Neural progenitor cell (in vitro differentiated cells): Measurements from ENCODE around the gene STAT5B. TPM values are rescaled to one million over a fixed set of nuclear protein-coding genes. Genes with fewer than 3 reads are reported as not detected.

Experiments
- DNase-seq: peaks from one replicate; pipeline ENCODE4 v3.0.0-alpha.2; 2016; ENCODE audit warnings: low spot score
- H2AFZ ChIP-seq: fragments of 200-600 bp; sonication (generic); replicated peaks from 2 replicates; pipeline ENCODE4 v1.6.1; 2016; ENCODE audit warnings: antibody characterized with exemption
- H3F3A ChIP-seq: fragments of 200-600 bp; sonication (generic); 2 replicates; pipeline ENCODE4 v1.6.1; 2016; ENCODE audit warnings: antibody characterized with exemption, low read depth
- H3K27ac ChIP-seq: fragments of 200-600 bp; sonication (generic); 2 replicates; pipeline ENCODE4 v1.5.1; 2016; ENCODE audit warnings: mild to moderate bottlenecking
- H3K27me3 ChIP-seq: fragments of 200-600 bp; sonication (generic); 2 replicates; pipeline ENCODE4 v1.6.1; 2016; ENCODE audit warnings: mild to moderate bottlenecking, moderate library complexity
- H3K36me3 ChIP-seq: fragments of 200-600 bp; sonication (generic); 2 replicates; pipeline ENCODE4 v1.5.1; 2016
- H3K4me1 ChIP-seq: fragments of 200-600 bp; sonication (generic); 2 replicates; pipeline ENCODE4 v1.6.1; 2016; ENCODE audit warnings: mixed run types
- H3K4me2 ChIP-seq: fragments of 200-600 bp; sonication (generic); 2 replicates; pipeline ENCODE4 v1.6.1; 2016
- H3K4me3 ChIP-seq: fragments of 200-600 bp; sonication (generic); 2 replicates; pipeline ENCODE4 v1.5.1; 2016
- H3K79me2 ChIP-seq: fragments of 200-600 bp; sonication (generic); 2 replicates; pipeline ENCODE4 v1.6.1; 2016; ENCODE audit warnings: low read depth
- H3K9ac ChIP-seq: fragments of 200-600 bp; sonication (generic); 2 replicates; pipeline ENCODE4 v1.6.1; 2016
- H3K9me3 ChIP-seq: fragments of 200-600 bp; sonication (generic); 2 replicates; pipeline ENCODE4 v1.5.1; 2016; ENCODE audit warnings: low read depth
- H4K20me1 ChIP-seq: fragments of 200-600 bp; sonication (generic); 2 replicates; pipeline ENCODE4 v1.6.1; 2016; ENCODE audit warnings: low read depth
- H3K27ac Mint-ChIP-seq: 3 replicates; pipeline ENCODE4 v1.8.0; 2021; ENCODE audit warnings: mixed read lengths
- H3K27me3 Mint-ChIP-seq: 2 replicates; pipeline ENCODE4 v1.8.0; 2022; ENCODE audit warnings: low read depth, mild to moderate bottlenecking, inconsistent platforms, moderate library complexity, mixed read lengths; ENCODE audit not compliant: insufficient read depth
- H3K36me3 Mint-ChIP-seq: 3 replicates; pipeline ENCODE4 v1.8.0; 2021; ENCODE audit warnings: mixed read lengths
- H3K4me1 Mint-ChIP-seq: 3 replicates; pipeline ENCODE4 v1.8.0; 2021; ENCODE audit warnings: mixed read lengths
- H3K4me3 Mint-ChIP-seq: 3 replicates; pipeline ENCODE4 v1.8.0; 2021; ENCODE audit warnings: mild to moderate bottlenecking, moderate library complexity, mixed read lengths
- H3K9me3 Mint-ChIP-seq: 3 replicates; pipeline ENCODE4 v1.8.0; 2020; ENCODE audit warnings: mixed read lengths
- CTCF ChIP-seq: fragments of 200-600 bp; sonication (generic); IDR thresholded peaks from 2 replicates; pipeline ENCODE4 v1.5.1; 2017; ENCODE audit warnings: antibody characterized with exemption, mild to moderate bottlenecking
- EZH2 ChIP-seq: fragments of 200-600 bp; sonication (generic); IDR thresholded peaks from 2 replicates; pipeline ENCODE4 v1.6.1; 2017; ENCODE audit warnings: antibody characterized with exemption, mild to moderate bottlenecking, moderate library complexity
- EZH2phosphoT487 ChIP-seq: fragments of 200-600 bp; sonication (generic); IDR thresholded peaks from 2 replicates; pipeline ENCODE4 v1.6.1; 2017; ENCODE audit warnings: antibody characterized with exemption
- total RNA-seq: library from RNA; depleted of rRNA; stranded (reverse); fragments of >200 nt; gene quantifications from 2 replicates; pipeline ENCODE4 v1.2.3, GENCODE V29; 2015; ENCODE audit warnings: low replicate concordance

Gene STAT5B
- total RNA-seq, 1 donor from 2014 or later, result 96.4 TPM

- no peak overlapping the region for H3K27ac ChIP-seq
- H3K4me3 ChIP-seq, result no peak overlapping the region
- H3K27me3 Mint-ChIP-seq, result no peaks in the 10 kb centered on the region
- H3F3A ChIP-seq, result peaks cover 18% of the 10 kb centered on the region
- H3K27ac Mint-ChIP-seq, result no peak overlapping the region
- H3K4me2 ChIP-seq, result no peak overlapping the region
- peaks cover 2% of the 10 kb centered on the region for H3K36me3 Mint-ChIP-seq
- H3K27me3 ChIP-seq, result no peaks in the 10 kb centered on the region
- DNase-seq, result no peak
- no peak overlapping the region for H3K4me3 Mint-ChIP-seq
- peaks cover 24% of the 10 kb centered on the region for H3K4me1 Mint-ChIP-seq
- TF ChIP-seq EZH2phosphoT487, result no peak
- no peak for TF ChIP-seq EZH2
- no peak for TF ChIP-seq CTCF
- no peaks in the 10 kb centered on the region for H3K9me3 ChIP-seq
- H3K4me1 ChIP-seq, result peaks cover 23% of the 10 kb centered on the region
- no peak overlapping the region for H3K9ac ChIP-seq
- no peaks in the 10 kb centered on the region for H3K36me3 ChIP-seq
- peaks cover 63% of the 10 kb centered on the region for H4K20me1 ChIP-seq
- peaks cover 89% of the 10 kb centered on the region for H3K79me2 ChIP-seq
- no peak overlapping the region for H2AFZ ChIP-seq
- no peaks in the 10 kb centered on the region for H3K9me3 Mint-ChIP-seq
Observed at GRCh38 chr17:42271779-42272035, 4.5 kb downstream of the STAT5B start.

GRCh38 chr17:42271006-42271778 is 5.0 kb downstream of the STAT5B start:
- Mint-ChIP-seq H3K4me3 (no peak overlapping the region), H3K36me3 (peaks cover 2% of the 10 kb centered on the region), H3K4me1 (peaks cover 24% of the 10 kb centered on the region), H3K27me3 (no peaks in the 10 kb centered on the region), H3K27ac (no peak overlapping the region), H3K9me3 (no peaks in the 10 kb centered on the region)
- no peak for DNase-seq
- Histone ChIP-seq H3K36me3 (no peaks in the 10 kb centered on the region), H3K9ac (no peak overlapping the region), H3K4me1 (peaks cover 22% of the 10 kb centered on the region), H3K4me2 (no peak overlapping the region), H4K20me1 (peaks cover 63% of the 10 kb centered on the region), H3F3A (peaks cover 15% of the 10 kb centered on the region), H3K9me3 (no peaks in the 10 kb centered on the region), H3K4me3 (no peak overlapping the region), H3K79me2 (peaks cover 94% of the 10 kb centered on the region), H2AFZ (no peak overlapping the region), H3K27me3 (no peaks in the 10 kb centered on the region), H3K27ac (no peak overlapping the region)
- TF ChIP-seq EZH2 (no peak), EZH2phosphoT487 (no peak), CTCF (no peak)

- Mint-ChIP-seq H3K27me3 (no peaks in the 10 kb centered on the region), H3K27ac (no peak overlapping the region), H3K9me3 (peaks cover 2% of the 10 kb centered on the region), H3K4me1 (peaks cover 24% of the 10 kb centered on the region), H3K36me3 (peaks cover 3% of the 10 kb centered on the region), H3K4me3 (no peak overlapping the region)
- TF ChIP-seq CTCF (no peak), EZH2phosphoT487 (no peak), EZH2 (no peak)
- H3K79me2 ChIP-seq, result peaks cover 99% of the 10 kb centered on the region
- no peak overlapping the region for H3K27ac ChIP-seq
- H4K20me1 ChIP-seq, result peaks cover 63% of the 10 kb centered on the region
- H3K9ac ChIP-seq, result no peak overlapping the region
- H3K4me2 ChIP-seq, result no peak overlapping the region
- H3F3A ChIP-seq, result peaks cover 12% of the 10 kb centered on the region
- no peak overlapping the region for H3K4me3 ChIP-seq
- peaks cover 22% of the 10 kb centered on the region for H3K4me1 ChIP-seq
- H3K27me3 ChIP-seq, result no peaks in the 10 kb centered on the region
- DNase-seq, result no peak
- no peaks in the 10 kb centered on the region for H3K9me3 ChIP-seq
- no peaks in the 10 kb centered on the region for H3K36me3 ChIP-seq
- no peak overlapping the region for H2AFZ ChIP-seq
Observed at GRCh38 chr17:42270596-42270995, 5.6 kb downstream of the STAT5B start.
